T-helper 17 cell (primary cell): ENCODE results near the gene SRGAP1. TPM values are rescaled to one million over a fixed set of nuclear protein-coding genes. Genes with fewer than 3 reads are reported as not detected.
"Not testable (repeated sequence)": the region's sequence is repeated elsewhere in the genome, so short reads cannot be mapped to it uniquely, and the experiment has no call there.

Experiments used
- ATAC-seq: fragments of 150-1000 bp; cut with Tn5 transposase; 2 replicates; pipeline ENCODE4 v1.10.0; 2021; ENCODE audit warnings: mild to moderate bottlenecking, moderate library complexity
- DNase-seq, 3 donors: peaks; one replicate each; pipeline versions ENCODE4 v3.0.0 to v3.0.0-alpha.2; 2020 to 2021
- H3K9me3 ChIP-seq: one replicate; pipeline ENCODE4 v1.7.0; 2013; ENCODE audit warnings: low read length, mild to moderate bottlenecking; ENCODE audit not compliant: control insufficient read depth, poor library complexity, severe bottlenecking
- H3K27ac Mint-ChIP-seq: one replicate; pipeline ENCODE4 v1.8.0; 2022; ENCODE audit warnings: mild to moderate bottlenecking, moderate library complexity, mixed read lengths
- H3K27me3 Mint-ChIP-seq: one replicate; pipeline ENCODE4 v1.8.0; 2022; ENCODE audit warnings: mixed read lengths
- H3K36me3 Mint-ChIP-seq: one replicate; pipeline ENCODE4 v1.8.0; 2022; ENCODE audit warnings: low read depth, mixed read lengths
- H3K4me1 Mint-ChIP-seq: one replicate; pipeline ENCODE4 v1.8.0; 2022; ENCODE audit warnings: mild to moderate bottlenecking, mixed read lengths
- H3K4me3 Mint-ChIP-seq: one replicate; pipeline ENCODE4 v1.8.0; 2022; ENCODE audit warnings: mild to moderate bottlenecking, moderate library complexity, mixed read lengths
- total RNA-seq, 4 donors: library from RNA in 2 of 4; stranded (reverse) in 2 of 4; gene quantifications; one replicate each; pipeline ENCODE4 v1.2.3 and lab custom pipeline; 2022 to 2026

The SRGAP1 gene
- total RNA-seq, 2 donors from 2014 or later: 0.05 to 0.13 TPM

GRCh38 chr12:64103825-64104740 lies 259.6 kb downstream of the SRGAP1 start:
- ATAC-seq (no peak), DNase-seq (no peak)
- H3K4me1 Mint-ChIP-seq: no peaks in the 10 kb centered on the region
- H3K27ac Mint-ChIP-seq: no peak overlapping the region
- no peak overlapping the region for H3K4me3 Mint-ChIP-seq
- H3K36me3 Mint-ChIP-seq: no peaks in the 10 kb centered on the region
- H3K27me3 Mint-ChIP-seq: peaks cover 45% of the 10 kb centered on the region
- no peaks in the 10 kb centered on the region for H3K9me3 ChIP-seq

GRCh38 chr12:64105026-64105425 lies 260.5 kb downstream of the SRGAP1 start:
- DNase-seq: no peak
- no peaks in the 10 kb centered on the region for H3K4me1 Mint-ChIP-seq
- ATAC-seq: no peak
- no peaks in the 10 kb centered on the region for H3K36me3 Mint-ChIP-seq
- no peak overlapping the region for H3K27ac Mint-ChIP-seq
- no peaks in the 10 kb centered on the region for H3K9me3 ChIP-seq
- peaks cover 43% of the 10 kb centered on the region for H3K27me3 Mint-ChIP-seq
- no peak overlapping the region for H3K4me3 Mint-ChIP-seq

GRCh38 chr12:64107776-64108175 lies 263.3 kb downstream of the SRGAP1 start:
- DNase-seq (no peak), ATAC-seq (no peak)
- no peak overlapping the region for H3K27ac Mint-ChIP-seq
- peaks cover 26% of the 10 kb centered on the region for H3K27me3 Mint-ChIP-seq
- no peak overlapping the region for H3K4me3 Mint-ChIP-seq
- H3K36me3 Mint-ChIP-seq: no peaks in the 10 kb centered on the region
- no peaks in the 10 kb centered on the region for H3K9me3 ChIP-seq
- H3K4me1 Mint-ChIP-seq: no peaks in the 10 kb centered on the region

DNA sequence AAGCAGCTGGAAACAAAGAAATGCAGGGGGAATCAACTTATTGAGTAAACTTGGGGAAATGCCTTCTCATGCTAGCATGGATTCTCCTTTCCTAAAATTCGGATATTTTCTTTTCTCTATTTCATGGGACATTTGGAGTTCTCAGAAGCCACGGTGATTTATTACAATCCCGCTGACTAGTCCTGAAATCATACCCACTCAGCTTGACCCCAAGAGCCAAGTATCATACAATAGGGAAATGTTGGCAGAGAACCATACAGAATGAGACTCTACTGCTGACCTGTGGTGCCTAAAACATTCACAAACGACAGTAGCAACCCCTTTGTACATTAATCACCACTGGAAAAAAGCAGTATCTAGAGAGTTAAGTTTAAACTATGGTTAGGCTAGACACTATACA lies 265.2 kb downstream of the SRGAP1 start:
- ATAC-seq (no peak), DNase-seq (no peak)
- Mint-ChIP-seq H3K27me3 (peaks cover 26% of the 10 kb centered on the region), H3K27ac (no peak overlapping the region), H3K36me3 (no peaks in the 10 kb centered on the region), H3K4me3 (no peak overlapping the region), H3K4me1 (no peaks in the 10 kb centered on the region)
- H3K9me3 ChIP-seq: no peaks in the 10 kb centered on the region

GRCh38 chr12:64110864-64111263 lies 266.4 kb downstream of the SRGAP1 start:
- no peak overlapping the region for H3K4me3 Mint-ChIP-seq
- no peaks in the 10 kb centered on the region for H3K4me1 Mint-ChIP-seq
- ATAC-seq: no peak
- H3K36me3 Mint-ChIP-seq: no peaks in the 10 kb centered on the region
- H3K9me3 ChIP-seq: no peaks in the 10 kb centered on the region
- H3K27ac Mint-ChIP-seq: no peak overlapping the region
- peaks cover 25% of the 10 kb centered on the region for H3K27me3 Mint-ChIP-seq
- DNase-seq: no peak

DNA sequence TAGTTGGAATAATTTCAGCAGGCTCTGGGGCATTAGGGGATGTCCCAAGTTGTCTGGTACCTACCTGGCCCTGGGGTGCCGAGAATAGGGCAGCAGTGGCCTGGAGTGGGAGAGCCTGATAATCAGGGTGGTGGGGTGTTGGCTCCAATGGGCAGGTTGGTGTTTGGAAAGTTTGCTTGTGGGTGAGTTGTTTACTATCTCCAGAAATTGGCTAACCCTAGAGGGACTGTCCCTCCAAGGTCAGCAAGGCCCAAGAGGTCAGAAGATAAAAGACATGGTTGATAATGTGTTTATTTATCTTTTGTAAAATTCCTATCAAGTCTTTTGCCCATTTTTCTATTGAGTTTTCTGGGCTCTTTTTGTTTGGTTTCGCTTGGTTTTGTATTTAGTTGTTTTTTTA lies 272.5 kb downstream of the SRGAP1 start:
- no peaks in the 10 kb centered on the region for H3K4me1 Mint-ChIP-seq

GRCh38 chr12:64120568-64120967 lies 276.1 kb downstream of the SRGAP1 start:
- ATAC-seq (no peak), DNase-seq (no peak)
- Mint-ChIP-seq H3K27ac (no peak overlapping the region), H3K4me3 (no peak overlapping the region), H3K36me3 (no peaks in the 10 kb centered on the region), H3K27me3 (peaks cover 34% of the 10 kb centered on the region), H3K4me1 (no peaks in the 10 kb centered on the region)
- no peaks in the 10 kb centered on the region for H3K9me3 ChIP-seq

More for the DNA sequence above, 272.5 kb downstream of the SRGAP1 start:
- no peak overlapping the region for H3K27ac Mint-ChIP-seq
- ATAC-seq (no peak), DNase-seq (no peak)
- no peaks in the 10 kb centered on the region for H3K36me3 Mint-ChIP-seq
- no peak overlapping the region for H3K4me3 Mint-ChIP-seq
- no peaks in the 10 kb centered on the region for H3K9me3 ChIP-seq
- H3K27me3 Mint-ChIP-seq: peaks cover 25% of the 10 kb centered on the region

DNA sequence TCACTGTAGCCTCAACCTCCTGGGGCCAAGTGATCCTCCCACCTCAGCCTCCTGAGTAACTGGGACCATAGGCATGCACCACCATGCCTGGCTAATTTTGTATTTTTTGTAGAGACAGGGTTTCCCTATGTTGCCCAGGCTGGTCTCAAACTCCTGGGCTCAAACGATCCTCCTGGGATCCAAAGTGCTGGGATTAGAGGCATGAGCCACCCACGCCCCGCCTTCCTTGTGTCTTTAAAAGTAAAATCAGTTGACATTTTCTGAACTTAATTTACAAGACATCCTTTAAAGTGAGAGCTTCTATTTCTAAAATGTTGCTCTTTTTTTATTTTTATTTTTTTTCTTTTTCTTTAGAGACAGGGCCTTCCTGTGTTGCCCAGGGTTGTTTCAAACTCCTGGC lies 276.6 kb downstream of the SRGAP1 start:
- H3K4me3 Mint-ChIP-seq, ATAC-seq, H3K27ac Mint-ChIP-seq, DNase-seq, H3K36me3 Mint-ChIP-seq, H3K4me1 Mint-ChIP-seq, H3K9me3 ChIP-seq: not testable (repeated sequence)
- peaks cover 39% of the 10 kb centered on the region for H3K27me3 Mint-ChIP-seq

- H3K4me1 Mint-ChIP-seq: no peaks in the 10 kb centered on the region
- no peak for ATAC-seq
- no peak overlapping the region for H3K4me3 Mint-ChIP-seq
These were observed 277.7 kb downstream of the SRGAP1 start for GRCh38 chr12:64122154-64122553.

GRCh38 chr12:64122995-64123394 lies 278.5 kb downstream of the SRGAP1 start:
- Mint-ChIP-seq H3K4me1 (no peaks in the 10 kb centered on the region), H3K27me3 (peaks cover 36% of the 10 kb centered on the region), H3K4me3 (no peak overlapping the region), H3K36me3 (no peaks in the 10 kb centered on the region), H3K27ac (no peak overlapping the region)
- DNase-seq (no peak), ATAC-seq (no peak)
- H3K9me3 ChIP-seq: no peaks in the 10 kb centered on the region

More at GRCh38 chr12:64122154-64122553, 277.7 kb downstream of the SRGAP1 start:
- no peak for DNase-seq
- Mint-ChIP-seq H3K27ac (no peak overlapping the region), H3K36me3 (no peaks in the 10 kb centered on the region), H3K27me3 (peaks cover 42% of the 10 kb centered on the region)
- no peaks in the 10 kb centered on the region for H3K9me3 ChIP-seq

GRCh38 chr12:64123448-64123847 lies 278.9 kb downstream of the SRGAP1 start:
- no peak for ATAC-seq
- peaks cover 32% of the 10 kb centered on the region for H3K27me3 Mint-ChIP-seq
- H3K4me3 Mint-ChIP-seq: no peak overlapping the region
- H3K27ac Mint-ChIP-seq: no peak overlapping the region
- H3K9me3 ChIP-seq: no peaks in the 10 kb centered on the region
- no peaks in the 10 kb centered on the region for H3K36me3 Mint-ChIP-seq
- DNase-seq: no peak
- no peaks in the 10 kb centered on the region for H3K4me1 Mint-ChIP-seq

- H3K4me3 Mint-ChIP-seq: no peak overlapping the region
These were observed 280.2 kb downstream of the SRGAP1 start for GRCh38 chr12:64124511-64125197.

DNA sequence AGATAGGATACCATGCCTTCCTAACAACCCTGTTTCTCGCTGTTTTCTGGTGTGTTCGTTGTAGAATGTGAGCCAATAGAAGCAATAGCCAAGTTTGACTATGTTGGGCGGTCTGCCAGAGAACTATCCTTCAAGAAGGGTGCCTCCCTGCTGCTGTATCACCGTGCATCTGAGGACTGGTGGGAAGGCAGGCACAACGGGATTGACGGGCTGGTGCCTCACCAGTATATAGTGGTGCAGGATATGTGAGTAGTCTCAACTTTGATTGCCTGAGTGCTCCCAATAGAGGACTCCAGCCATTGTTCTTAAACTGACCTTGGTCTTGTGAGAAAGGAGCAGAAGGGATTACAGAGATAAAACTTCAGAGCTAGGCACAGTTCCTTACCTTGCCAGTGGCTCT lies 281.4 kb downstream of the SRGAP1 start:
- Mint-ChIP-seq H3K27ac (no peak overlapping the region), H3K36me3 (no peaks in the 10 kb centered on the region), H3K27me3 (peaks cover 23% of the 10 kb centered on the region), H3K4me1 (no peaks in the 10 kb centered on the region), H3K4me3 (no peak overlapping the region)
- DNase-seq (no peak), ATAC-seq (no peak)
- H3K9me3 ChIP-seq: no peaks in the 10 kb centered on the region

More at GRCh38 chr12:64124511-64125197, 280.2 kb downstream of the SRGAP1 start:
- H3K36me3 Mint-ChIP-seq: no peaks in the 10 kb centered on the region
- H3K9me3 ChIP-seq: no peaks in the 10 kb centered on the region
- H3K27ac Mint-ChIP-seq: no peak overlapping the region
- no peaks in the 10 kb centered on the region for H3K4me1 Mint-ChIP-seq
- no peak for ATAC-seq
- no peak for DNase-seq
- peaks cover 28% of the 10 kb centered on the region for H3K27me3 Mint-ChIP-seq
